NOMO-1 (cell line): Measurements from ENCODE around the gene FCER1A.

Experiments used
- DNase-seq, 2 experiments: peaks; one replicate each; lab custom pipeline; 2025; ENCODE audit not compliant: unreplicated experiment in 2 of 2; lab: John Stamatoyannopoulos, UW

FCER1A gene

DNA sequence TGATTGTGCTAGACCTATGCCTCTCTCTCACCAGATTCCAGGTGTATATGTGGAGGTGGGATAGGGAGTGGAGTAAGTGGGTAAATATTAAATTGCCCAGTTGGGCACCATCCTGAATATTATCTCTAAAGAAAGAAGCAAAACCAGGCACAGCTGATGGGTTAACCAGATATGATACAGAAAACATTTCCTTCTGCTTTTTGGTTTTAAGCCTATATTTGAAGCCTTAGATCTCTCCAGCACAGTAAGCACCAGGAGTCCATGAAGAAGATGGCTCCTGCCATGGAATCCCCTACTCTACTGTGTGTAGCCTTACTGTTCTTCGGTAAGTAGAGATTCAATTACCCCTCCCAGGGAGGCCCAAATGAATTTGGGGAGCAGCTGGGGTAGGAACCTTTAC, at the start of gene FCER1A:
Gene FCER1A (plus strand): TSS at position 242 of the 400 bp plus-strand sequence. CDS start 29 bp downstream, at position 271.
- peak in 1 of 2 experiments; percentile 31 for DNase-seq

DNA sequence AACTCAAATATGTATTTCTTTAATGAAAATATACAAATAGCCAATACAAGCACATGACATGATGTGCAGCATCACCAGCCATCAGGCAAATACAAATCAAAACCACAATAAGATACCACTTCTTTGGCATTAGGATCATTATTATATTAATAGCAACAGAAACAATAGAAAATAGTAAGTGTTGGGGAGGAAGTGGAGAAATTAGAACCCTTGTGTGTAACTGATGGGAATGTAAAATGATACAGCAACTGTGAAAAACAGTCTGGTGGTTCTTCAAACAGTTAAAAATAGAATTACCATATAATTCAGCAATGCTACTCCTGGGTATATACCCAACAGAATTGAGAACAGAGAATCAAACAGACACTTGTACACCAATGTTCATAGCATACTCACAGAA, 40.8 kb upstream of the FCER1A start:
- no peak for DNase-seq

GRCh38 chr1:159261721-159262494, 40.2 kb upstream of the FCER1A start:
- DNase-seq: no peak

DNA sequence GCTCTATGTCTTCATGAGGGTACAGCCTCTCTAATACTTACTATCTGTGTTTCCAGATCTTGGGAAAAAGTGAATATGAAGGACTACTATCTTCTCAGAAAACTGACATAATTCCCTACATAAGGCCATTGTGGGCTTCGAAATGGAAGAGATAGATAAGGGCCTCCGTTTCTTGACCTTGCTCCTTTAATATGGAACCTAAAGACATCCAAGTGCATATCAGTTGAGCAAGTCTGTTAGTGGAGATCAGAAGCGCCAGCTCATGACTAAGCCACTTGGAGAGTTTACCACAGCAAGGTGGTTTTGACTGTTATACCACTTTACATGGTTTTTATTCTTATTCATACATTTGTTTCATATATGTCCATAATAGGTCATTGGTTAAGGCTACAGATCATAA, 35.3 kb upstream of the FCER1A start:
- no peak for DNase-seq

- DNase-seq: peak in 1 of 2 experiments; percentile 18
Measured at GRCh38 chr1:159274631-159275030, 27.5 kb upstream of the FCER1A start.

DNA sequence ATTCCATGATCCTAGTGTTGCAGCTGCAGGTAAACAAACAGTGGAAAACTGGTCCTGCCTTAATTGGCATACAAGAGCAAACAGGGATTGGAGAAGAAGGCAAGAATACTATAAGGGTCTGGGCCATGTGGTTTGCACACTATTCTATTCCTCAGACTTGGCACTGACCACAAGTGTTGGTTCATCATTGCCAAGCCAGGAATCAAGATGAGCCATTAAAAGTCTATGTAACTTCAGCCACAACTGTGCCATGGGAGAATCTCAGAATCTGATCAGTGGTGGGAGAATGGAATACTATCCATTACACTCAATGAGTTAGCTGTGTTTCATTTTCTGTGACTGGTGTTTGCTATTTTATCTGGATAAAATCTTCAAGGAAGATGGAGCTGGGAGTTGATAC, 26.2 kb upstream of the FCER1A start:
- no peak for DNase-seq

DNA sequence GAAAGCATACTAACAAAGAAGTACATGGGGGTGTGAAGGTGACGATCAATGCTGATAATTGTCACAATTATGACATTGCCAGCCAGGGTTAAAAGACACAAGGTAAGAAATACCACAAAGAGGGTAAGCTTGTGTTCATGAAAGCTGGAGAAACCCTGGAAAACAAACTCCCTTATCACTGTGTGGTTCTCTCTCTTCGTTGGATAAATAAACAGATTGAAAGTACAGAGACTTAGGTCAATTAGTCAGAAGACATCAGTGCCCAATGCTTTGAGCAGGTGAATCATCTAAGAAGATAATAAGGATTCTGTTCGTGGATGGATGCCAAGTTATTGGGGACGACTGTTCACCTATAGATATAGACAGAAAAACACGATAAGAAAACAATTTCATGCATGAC, 22.4 kb upstream of the FCER1A start:
- DNase-seq: no peak

DNA sequence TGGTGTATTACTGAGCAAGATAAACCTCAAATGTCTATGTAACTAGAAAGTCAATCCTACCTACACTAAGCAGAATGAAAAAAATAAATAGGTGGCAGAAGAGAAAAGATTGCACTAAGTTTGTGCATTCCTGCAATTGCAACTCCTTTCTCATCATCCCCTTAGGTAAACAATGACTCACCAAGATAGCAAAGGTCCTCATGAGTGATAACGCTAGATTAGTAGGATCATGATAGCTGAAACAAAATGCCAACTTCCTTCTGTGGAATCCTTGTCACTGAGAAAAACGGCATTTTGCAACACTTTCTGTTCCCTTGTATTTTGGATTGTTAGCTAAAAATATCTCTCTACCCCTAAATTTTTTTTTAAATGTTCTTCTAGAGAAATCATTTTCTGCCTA, 20.0 kb upstream of the FCER1A start:
- DNase-seq: peak in 1 of 2 experiments; percentile 47

- no peak for DNase-seq
Measured at GRCh38 chr1:159289060-159289459, 13.1 kb upstream of the FCER1A start.

- DNase-seq: peak in 1 of 2 experiments; percentile 66
Measured at GRCh38 chr1:159291424-159291823, 10.7 kb upstream of the FCER1A start.

GRCh38 chr1:159296706-159297375, 5.3 kb upstream of the FCER1A start:
- no peak for DNase-seq

DNA sequence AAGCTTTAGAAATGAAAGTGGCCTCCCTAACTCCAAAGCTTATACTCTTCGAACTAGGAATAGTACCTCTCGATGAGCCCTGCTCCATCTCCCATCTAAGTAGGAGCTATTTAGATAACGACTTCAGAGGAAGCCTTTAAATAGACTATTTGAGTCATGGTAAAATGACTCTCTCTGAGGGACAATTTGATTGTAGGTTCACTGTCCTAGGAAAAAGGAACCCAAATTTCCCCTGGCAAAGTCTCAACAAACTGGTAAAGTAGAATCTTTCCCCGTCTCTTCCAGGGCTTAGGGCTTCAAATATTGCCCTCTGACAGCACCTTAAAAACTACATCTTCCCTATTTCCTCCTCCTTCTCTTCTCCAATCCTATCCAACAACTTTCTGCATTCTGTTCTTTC, 2.0 kb upstream of the FCER1A start:
- DNase-seq: peak in 1 of 2 experiments; percentile 31

DNA sequence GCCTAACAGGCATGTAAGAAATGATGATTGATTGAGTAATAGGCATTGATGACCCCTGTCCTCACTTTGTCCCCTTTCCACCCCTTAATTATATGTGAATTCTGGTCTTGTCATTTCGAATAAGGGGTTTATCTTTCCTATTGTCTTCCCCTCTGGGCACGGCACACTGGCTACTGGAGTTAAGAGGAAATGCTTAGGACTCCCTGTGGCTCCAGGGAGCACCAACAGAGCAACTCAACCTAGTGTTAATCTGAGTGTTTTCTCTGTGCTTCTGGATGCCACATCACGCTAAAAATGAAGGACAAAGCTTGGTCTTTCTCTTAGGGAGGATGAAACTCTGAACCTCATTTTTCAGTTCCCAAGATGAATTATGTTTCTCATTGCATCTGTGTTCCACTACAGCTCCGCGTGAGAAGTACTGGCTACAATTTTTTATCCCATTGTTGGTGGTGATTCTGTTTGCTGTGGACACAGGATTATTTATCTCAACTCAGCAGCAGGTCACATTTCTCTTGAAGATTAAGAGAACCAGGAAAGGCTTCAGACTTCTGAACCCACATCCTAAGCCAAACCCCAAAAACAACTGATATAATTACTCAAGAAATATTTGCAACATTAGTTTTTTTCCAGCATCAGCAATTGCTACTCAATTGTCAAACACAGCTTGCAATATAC, 5.3 kb downstream of the FCER1A start:
- no peak for DNase-seq

DNA sequence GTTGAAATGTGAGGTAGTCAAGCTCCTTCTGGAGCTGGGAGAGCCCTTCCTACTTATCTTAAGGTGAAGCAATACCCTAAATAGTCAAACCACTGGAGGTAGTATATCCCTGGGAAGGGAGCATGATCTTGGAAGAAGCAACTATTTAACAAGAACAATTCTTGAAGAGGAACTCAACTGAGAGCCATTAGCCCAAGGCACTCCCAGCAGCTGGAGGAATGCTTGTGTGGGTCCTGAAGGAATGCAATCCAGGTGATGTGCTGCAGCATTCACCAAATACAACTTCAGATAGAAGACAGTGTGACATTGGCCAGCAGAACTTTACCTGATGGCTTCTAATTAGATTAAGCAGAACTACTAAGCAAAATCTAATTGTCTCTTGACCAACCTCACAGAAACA, 9.5 kb downstream of the FCER1A start:
- no peak for DNase-seq

- DNase-seq: peak; percentile 71 to 92
Measured at GRCh38 chr1:159315381-159315780, 13.2 kb downstream of the FCER1A start.

DNA sequence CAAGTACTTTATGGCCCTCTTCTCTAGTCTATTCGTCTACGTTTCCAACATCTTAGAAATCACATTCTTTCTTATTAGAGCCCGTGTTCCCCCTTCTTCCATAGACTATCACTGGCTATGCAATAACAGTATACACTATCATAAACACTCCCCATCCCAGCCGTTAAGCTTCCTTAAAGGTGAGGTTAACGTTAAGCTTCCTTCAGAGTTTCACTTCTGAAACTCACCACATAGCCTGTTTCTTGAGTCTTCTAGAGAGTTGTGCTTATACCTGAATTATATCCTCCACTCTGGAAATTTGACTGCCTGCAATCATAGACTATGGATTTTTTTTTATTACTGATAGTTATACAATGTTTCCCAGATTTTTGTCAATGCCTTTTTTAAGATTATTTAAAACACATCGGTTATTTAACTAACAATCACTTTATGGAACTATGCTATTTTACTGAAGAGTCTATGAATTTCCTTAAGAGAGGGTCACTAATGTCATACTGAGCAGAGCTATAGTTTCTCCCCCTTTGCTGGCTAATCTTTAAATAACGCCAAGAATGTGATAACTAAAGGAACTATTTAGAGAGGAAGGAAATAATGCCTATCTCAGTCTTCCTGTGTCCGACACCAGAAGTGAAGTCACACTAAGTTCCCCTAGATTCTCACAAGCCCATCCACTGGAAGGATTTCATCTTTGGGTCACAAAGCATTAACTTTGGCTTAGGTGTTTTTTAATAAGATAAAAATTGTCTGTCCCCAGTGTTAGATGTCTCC, 16.8 kb downstream of the FCER1A start:
- peak in 1 of 2 experiments; percentile 13 for DNase-seq

GRCh38 chr1:159334797-159335196, 32.7 kb downstream of the FCER1A start:
- no peak for DNase-seq

DNA sequence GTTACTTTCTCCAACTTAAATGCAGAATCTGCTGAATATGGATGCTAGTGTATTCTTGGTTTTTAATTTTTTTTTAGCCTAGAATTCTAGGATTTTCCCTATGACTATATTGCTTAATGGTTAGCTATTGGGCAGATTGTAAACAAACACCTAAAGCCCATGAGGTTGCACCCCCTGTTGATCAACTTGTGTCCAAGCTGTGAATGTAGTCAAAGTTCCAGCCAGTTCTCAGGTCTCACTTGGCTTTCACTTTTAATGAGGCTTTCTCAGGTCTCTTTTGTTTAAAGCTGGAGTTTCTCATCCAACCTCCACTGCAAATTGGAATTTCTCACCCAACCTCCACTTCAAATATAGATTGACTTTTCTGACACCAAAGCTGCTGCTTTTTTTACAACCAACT, 35.9 kb downstream of the FCER1A start:
- no peak for DNase-seq

DNA sequence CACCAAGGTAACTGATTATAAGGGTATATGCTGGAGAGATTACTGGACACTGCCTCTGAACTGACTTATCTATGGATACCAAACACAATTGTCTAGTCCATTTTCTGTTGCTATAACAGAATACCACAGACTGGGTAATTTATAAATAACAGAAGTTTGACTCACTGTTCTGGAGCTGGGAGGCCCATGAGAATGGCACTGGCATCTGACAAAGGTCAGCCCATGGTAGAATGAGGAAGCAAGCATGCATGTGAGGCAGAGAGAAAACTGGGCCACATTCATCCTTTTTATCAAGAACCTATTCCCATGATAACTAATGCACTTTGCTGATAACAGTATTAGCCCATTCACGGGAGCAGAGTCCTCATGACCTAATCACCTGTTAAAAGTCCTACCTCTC, 37.4 kb downstream of the FCER1A start:
- peak in 1 of 2 experiments; percentile 11 for DNase-seq

GRCh38 chr1:159341736-159342135, 39.6 kb downstream of the FCER1A start:
- DNase-seq: no peak
